ENCODE results near the gene NEDD9.

The NEDD9 gene

DNA sequence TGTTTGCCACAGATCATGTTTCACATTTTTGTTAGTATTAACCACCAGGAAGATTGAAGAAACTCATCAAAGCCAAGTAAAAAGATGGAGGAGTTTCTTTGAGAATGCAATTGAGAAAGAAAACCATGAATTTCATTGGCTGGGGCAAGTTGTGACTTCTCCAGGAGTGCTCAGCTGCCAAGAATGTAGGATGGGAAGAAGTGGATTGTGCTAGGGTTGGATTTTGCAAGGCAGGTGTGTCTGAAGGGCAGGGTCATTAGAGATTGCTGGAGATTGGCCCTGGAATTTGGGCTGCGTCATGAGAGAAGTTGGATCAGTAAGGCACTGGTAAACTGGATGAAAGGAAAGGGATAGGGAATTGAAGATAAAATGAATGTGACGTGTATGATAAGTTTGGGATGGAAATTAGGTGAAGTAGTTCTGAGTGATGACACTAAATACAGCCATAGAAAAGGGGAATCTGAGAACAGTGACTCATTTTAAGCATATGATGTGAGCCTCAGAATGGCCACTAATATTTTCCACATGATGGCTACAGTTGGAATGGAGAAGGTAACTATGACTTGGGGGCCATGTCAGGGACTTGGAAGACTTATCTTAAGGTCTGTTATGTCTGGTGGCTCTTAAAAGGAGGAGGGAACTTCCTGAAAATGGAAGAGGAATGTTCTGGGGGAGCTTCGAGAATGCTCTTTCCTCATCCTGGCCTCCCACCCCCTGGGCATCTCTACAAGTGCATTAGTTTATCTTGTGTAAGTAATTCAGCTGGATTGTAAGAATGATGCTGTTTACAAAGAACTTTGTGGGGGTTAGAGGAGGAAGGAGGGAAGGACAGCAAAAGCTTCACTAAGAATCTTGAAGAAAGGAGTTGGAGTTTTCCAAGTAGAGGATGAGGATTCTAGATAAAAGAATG lies 93.2 kb downstream of the NEDD9 start:
- DNase-seq, result no peak

DNA sequence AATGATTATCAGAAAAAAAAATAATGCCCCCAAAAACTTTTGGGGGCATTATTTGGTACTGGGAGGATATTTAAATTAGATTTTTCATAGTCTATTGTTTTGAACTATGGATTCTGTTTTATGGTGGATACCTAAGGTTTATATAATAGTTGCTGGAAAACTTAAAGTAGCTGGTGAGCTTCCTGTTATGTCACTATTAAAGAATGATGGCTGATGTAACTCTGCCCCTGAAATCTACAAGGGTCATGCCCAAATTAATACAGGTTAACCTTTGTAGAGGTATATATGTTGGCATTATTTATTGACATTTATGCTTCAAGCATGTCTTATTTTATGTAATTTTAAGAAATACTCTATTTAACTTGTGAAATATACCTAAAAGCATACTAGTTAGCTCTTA lies 95.7 kb downstream of the NEDD9 start:
- no peak for DNase-seq

All from activated gamma-delta T cell (primary cell).